ENCODE data around the gene DYNC1I1.

DYNC1I1 gene

DNA sequence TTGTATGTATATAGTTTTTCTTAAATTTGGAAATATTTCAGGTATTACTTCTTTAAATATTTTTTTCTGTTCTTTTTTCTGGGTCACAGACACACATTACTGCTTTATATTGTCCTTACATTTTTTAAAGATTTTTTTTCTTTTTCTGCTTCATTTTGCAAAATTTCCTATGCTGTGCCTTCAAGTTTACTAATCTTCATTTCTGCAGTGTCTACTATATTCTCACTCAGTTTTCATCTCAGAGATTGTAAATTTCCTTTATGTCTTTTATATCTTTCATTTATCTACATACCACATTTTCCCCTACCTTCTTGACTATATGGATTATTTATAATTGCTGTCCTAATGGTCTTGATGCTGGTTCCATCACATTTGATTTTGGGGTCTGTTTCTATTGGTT lies 339.1 kb downstream of the DYNC1I1 start:
- no peak for FAIRE-seq
- DNase-seq (ENCODE audit: insufficient read length, low spot score): no peak
- no peak for TF ChIP-seq POLR2A (IDR thresholded peaks at IDR 0.05; ENCODE audit: low read depth, low read length)

DNA sequence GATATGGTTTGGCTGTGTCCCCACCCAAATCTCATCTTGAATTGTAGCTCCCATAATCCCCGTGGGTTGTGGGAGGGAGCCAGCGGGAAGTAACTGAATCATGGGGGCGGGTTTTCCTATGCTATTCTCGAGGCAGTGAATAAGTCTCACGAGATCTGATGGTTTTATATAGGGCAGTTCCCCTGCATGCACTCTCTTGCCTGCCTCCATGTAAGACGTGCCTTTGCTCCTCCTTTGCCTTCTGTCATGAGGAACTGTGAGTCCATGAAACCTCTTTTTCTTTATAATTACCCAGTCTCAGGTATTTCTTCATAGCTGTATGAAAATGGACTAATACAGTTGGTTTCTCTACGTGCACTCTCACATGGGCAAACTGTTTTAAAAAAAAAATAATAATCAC lies 341.8 kb downstream of the DYNC1I1 start:
- TF ChIP-seq POLR2A (IDR thresholded peaks at IDR 0.05; ENCODE audit: low read depth, low read length): no peak
- DNase-seq (ENCODE audit: insufficient read length, low spot score): no peak
- no peak for FAIRE-seq

DNA sequence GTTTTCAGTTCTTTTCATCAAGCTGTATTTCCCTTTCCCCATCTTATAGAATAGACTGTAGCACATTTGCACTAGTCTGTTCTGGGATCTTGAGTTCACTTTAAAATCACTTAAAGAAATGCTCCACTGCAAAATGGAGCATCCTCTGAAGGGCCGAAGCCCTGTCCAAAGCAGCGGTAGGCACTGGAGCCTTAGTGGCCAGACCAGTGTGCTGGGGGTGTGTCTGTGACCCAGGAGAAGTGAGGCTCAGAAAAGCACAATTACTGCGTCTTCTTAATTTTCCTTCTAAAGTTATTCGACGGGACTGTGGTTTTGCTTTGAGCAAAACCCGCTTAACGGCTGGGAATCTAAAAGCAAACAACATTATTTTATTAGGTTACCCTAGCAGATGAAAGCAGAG lies 343.8 kb downstream of the DYNC1I1 start:
- no peak for FAIRE-seq
- no peak for TF ChIP-seq POLR2A (IDR thresholded peaks at IDR 0.05; ENCODE audit: low read depth, low read length)
- no peak for DNase-seq (ENCODE audit: insufficient read length, low spot score)

DNA sequence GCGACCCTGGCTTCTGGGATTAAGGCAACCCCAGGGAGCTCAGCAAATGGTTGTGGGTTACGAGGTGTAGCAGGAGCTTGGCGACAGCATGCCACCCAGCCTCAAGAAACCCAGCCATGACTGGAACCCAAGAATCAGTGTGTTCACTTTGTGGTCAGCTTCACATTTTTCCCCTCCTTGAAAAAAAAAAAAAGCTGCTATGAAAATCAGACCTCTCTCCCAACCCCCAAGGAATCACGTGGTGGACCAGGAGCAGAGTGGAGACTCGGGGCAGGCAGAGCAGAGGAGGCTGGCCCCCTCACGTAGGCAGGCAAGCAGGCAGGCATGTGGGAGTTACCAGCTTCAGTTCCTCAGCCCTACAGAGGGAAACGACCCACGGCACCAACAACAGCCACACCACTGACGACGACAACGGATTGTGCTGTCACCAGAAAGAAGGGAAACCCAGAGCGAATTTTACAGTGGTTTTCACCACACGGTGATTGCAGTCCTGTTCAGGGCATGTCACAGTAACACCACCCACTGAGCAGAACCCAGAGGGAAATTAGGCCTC lies 346.2 kb downstream of the DYNC1I1 start:
- no peak for TF ChIP-seq POLR2A (IDR thresholded peaks at IDR 0.05; ENCODE audit: low read depth, low read length)
- no peak for DNase-seq (ENCODE audit: insufficient read length, low spot score)
- no peak for FAIRE-seq

DNA sequence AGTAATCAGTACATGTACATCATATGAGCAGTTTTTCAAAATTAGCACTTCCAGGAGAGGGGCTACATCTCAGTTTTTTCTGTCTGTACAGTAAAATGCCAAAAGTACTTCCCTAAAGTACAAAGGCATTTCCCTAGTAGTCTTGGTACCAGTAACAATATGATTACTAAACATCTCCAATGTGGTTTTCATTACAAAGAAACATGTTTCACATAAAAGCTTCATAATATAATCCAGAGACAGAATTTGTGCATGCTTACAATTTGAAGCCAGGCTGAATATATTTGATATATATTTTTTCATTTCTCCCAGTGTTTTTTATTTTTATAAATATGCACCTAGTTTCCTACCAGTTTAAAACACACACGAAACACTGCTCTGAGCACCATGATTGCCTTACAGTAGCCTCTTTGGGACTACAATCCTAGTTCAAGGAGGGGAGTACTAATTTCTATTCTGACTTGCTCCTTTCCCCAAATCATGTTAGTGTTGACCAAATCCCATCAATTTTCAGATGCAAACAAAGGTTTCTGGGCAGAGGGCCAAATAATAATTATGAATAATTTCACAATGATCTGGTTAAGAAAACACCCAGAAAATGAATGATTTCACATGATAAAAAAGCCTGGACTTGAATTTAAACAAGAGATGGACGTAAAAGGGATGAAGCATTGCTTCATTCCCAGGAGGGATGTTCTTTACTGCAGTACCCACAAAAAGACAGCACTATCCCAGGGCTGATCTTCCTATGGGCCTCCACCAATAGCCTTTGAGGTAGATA lies 348.3 kb downstream of the DYNC1I1 start:
- TF ChIP-seq POLR2A (IDR thresholded peaks at IDR 0.05; ENCODE audit: low read depth, low read length): no peak
- no peak for FAIRE-seq
- DNase-seq (ENCODE audit: insufficient read length, low spot score): no peak

DNA sequence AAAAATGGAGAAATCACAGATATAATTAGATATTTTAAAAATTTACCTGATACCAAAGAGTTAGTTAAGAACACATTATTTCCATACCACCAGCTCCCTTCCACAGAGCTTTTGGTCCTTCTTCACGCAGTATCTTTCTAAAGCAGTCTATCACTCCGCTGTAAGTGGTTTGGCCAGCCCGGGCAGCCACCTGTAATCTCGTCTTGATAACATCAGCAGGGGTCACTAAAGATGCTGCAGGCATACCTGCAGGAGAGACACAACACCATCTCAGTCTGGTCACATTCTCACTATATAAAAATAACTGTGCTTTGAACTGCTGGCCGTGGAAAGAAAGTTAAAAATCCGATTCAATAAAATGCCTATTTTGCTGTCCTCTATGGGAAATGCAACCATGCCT lies 349.4 kb downstream of the DYNC1I1 start:
- DNase-seq (ENCODE audit: insufficient read length, low spot score) (no peak), FAIRE-seq (no peak)

DNA sequence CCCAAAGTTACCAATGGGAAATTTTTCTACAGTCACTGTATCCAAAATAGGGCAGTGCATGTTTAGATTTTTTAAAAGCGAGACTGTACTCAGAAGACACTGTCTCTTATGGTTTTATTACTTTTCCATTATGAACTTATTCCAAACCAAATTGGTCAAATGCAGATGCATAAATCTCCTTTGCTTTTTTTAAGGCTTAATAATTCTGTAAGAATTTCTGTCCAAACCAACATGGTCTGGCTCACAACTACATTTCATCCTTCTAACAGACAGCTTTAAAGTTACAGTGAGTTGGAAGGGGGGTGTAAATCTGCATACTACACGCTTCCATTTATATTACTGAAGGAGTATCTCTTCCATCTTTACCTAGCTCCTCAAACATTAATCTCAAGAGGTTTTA lies 350.4 kb downstream of the DYNC1I1 start:
- TF ChIP-seq POLR2A (IDR thresholded peaks at IDR 0.05; ENCODE audit: low read depth, low read length): no peak
- FAIRE-seq (no peak), DNase-seq (ENCODE audit: insufficient read length, low spot score) (no peak)

More for the DNA sequence above, 349.4 kb downstream of the DYNC1I1 start:
- no peak for TF ChIP-seq POLR2A (IDR thresholded peaks at IDR 0.05; ENCODE audit: low read depth, low read length)

DNA sequence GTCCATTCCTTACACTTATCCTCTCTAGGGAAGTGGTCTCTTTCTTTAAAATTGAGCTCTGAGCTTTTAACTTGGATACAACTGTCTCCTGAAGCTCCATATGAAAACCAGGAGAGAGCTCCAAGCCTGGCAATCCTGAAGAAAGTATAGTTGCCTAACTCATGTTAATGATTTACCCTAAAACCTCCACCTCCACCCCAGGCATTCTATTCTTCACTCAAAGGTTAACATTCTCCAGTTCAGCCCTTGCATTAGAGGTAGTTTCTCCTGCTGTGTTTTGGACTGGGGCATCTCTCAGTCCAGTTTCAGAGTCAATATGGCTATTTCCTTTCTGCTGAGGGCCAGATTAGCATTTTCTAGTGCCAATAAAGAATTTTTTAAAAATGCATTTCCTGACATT lies 354.0 kb downstream of the DYNC1I1 start:
- DNase-seq (ENCODE audit: insufficient read length, low spot score) (no peak), FAIRE-seq (no peak)
- TF ChIP-seq POLR2A (IDR thresholded peaks at IDR 0.05; ENCODE audit: low read depth, low read length): no peak

DNA sequence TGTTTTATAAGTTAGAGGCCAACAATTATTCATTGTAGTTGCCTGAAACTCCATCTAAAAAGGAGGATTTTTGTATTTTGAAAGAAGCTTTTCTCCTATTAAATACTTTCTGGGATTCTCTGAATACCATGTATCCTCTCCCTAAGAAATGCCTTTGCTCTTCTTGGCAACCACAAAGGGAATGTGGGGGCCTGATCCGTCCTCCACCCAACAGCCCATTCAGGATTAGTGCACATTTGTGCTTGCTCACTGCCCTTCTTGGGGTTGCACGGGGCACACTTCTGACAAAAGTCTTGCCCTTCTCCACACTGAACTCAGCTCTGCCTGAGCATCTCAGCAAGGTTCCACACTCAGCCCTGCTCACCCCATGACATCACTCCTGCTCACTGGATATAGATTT lies 355.4 kb downstream of the DYNC1I1 start:
- FAIRE-seq: no peak
- TF ChIP-seq POLR2A (IDR thresholded peaks at IDR 0.05; ENCODE audit: low read depth, low read length): no peak
- no peak for DNase-seq (ENCODE audit: insufficient read length, low spot score)

DNA sequence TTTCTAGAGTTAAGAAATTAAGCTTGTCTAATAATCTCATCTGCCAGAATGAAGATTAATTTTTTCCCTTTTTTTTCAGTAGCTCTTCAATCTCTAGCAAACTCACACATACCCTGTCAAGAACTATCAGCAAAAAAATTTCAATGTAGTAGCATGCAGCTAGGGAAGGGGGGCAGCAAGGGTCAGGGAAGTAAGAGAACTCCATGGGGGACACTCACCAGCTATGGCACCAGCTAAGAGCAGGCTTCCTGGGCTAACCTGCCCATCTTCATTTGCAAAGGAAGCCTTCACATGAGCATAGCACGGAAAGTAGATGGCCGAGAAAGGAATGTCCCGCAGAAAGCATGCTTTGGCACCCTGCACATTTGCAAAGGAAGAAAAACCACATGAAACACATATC lies 359.2 kb downstream of the DYNC1I1 start:
- DNase-seq (ENCODE audit: insufficient read length, low spot score): no peak
- no peak for TF ChIP-seq POLR2A (IDR thresholded peaks at IDR 0.05; ENCODE audit: low read depth, low read length)
- no peak for FAIRE-seq

DNA sequence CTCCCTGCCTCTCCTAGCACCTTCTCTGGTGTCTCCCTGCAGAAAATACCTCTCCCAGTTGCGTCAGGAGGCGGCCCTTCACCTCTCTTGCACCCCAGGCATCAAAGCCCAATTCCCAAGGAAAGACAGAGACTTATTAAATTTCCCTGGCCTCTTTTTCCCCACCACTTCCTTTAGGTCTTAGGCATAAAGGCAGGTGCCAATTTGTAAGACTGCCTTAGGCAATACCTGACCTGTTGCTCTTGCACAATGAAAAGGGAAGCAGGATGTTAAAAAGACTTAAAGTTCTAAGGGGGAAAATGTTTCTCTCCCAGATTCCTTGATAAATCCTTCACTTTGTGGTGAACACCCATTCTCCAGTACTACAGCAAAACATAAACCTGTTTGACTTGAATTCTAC lies 362.9 kb downstream of the DYNC1I1 start:
- DNase-seq (ENCODE audit: insufficient read length, low spot score) (no peak), FAIRE-seq (no peak)
- no peak for TF ChIP-seq POLR2A (IDR thresholded peaks at IDR 0.05; ENCODE audit: low read depth, low read length)

DNA sequence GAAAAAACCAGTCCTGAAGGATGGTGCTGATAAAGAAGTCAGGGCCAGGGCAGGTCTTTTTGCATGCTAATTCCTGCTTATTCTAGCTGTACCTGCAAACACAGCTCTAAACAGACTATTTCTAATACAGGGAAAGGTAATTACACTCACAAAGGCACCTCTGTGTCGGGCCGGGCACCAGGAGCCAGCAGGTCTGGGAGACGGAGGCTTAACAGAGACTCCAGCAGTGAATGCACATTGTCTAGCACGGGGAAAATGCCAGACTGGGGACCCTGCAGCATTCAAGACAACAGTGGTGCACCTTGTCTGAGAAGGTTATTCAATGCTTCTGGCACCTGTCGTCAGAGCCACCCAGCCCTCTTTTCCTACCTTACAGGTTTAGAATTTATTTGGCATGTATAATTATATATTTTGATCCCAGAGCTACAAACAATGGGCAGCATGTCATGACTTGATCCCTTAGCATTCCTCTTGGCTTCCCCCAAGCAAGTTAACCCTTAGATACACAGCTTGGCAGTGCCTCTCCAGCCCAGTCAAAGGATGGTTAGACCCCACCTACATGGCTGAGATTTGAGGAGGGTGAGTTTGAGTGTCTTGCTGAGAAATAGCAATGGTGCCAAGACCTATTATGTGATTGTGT lies 364.4 kb downstream of the DYNC1I1 start:
- no peak for TF ChIP-seq POLR2A (IDR thresholded peaks at IDR 0.05; ENCODE audit: low read depth, low read length)
- FAIRE-seq (no peak), DNase-seq (ENCODE audit: insufficient read length, low spot score) (no peak)

DNA sequence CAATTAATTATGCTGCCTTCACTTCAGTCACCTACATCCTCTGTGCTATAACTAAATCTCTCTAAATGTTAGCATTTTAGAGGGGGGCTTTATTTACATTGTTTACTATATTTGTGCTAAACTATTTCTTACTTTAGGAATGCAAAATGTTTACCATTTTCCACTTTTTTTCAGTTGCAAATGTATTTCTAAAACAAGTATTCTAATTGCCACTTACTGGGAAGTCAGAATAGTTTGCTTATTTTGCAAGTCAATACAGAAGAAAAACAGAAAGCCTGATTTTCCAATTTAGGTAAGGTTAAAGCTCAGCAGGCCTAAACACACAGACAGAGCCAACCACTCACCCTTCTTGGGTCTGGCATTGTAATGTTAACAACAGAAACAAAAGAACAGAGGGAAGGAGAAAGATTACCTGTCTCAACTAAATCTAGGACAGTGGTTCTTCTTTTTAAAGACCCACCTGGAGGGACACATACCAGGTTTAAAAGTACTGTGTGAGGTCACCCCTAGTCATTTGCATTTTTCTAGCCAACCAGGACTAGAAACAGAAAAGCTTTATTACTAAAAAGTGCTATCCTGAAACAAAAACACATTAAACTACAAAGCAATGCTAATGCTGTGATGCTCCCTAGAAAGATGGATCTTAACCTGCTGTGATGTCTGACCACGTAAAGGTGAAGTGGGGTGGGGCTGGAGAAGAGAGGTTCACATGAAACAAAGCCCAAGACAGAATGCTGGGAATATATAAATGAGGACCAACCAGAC lies 371.3 kb downstream of the DYNC1I1 start:
- FAIRE-seq: no peak

DNA sequence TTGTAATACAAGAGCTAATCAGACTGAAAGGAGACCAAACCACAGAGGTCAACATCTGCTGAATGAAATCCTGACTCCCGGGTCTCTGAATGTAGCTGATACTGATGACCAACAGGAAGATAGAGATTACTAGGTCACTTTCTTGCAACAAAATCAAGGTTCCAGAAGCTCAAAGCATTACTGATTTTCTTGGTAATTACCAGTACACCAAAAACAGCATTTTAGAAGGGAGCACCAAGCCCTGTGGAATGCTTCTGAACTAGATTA lies 371.8 kb downstream of the DYNC1I1 start:
- TF ChIP-seq POLR2A (IDR thresholded peaks at IDR 0.05; ENCODE audit: low read depth, low read length): no peak
- FAIRE-seq: no peak
- DNase-seq (ENCODE audit: insufficient read length, low spot score): no peak

More for the DNA sequence above, 371.3 kb downstream of the DYNC1I1 start:
- TF ChIP-seq POLR2A (IDR thresholded peaks at IDR 0.05; ENCODE audit: low read depth, low read length): no peak
- no peak for DNase-seq (ENCODE audit: insufficient read length, low spot score)
